Hematopoietic multipotent progenitor cell treated with erythropoietin and hydrocortisone succinate and interleukin-3 and kit ligand, for 4 days (in vitro differentiated cells): ENCODE results near the gene CENPL.

Experiments
- DNase-seq: peaks from one replicate; pipeline ENCODE4 v3.0.0-alpha.2; 2015

CENPL gene

GRCh38 chr1:173753830-173754229, 70.9 kb downstream of the CENPL start:
- DNase-seq, result no peak
